ENCODE measurements around the gene ST3GAL5.

Gene ST3GAL5

DNA sequence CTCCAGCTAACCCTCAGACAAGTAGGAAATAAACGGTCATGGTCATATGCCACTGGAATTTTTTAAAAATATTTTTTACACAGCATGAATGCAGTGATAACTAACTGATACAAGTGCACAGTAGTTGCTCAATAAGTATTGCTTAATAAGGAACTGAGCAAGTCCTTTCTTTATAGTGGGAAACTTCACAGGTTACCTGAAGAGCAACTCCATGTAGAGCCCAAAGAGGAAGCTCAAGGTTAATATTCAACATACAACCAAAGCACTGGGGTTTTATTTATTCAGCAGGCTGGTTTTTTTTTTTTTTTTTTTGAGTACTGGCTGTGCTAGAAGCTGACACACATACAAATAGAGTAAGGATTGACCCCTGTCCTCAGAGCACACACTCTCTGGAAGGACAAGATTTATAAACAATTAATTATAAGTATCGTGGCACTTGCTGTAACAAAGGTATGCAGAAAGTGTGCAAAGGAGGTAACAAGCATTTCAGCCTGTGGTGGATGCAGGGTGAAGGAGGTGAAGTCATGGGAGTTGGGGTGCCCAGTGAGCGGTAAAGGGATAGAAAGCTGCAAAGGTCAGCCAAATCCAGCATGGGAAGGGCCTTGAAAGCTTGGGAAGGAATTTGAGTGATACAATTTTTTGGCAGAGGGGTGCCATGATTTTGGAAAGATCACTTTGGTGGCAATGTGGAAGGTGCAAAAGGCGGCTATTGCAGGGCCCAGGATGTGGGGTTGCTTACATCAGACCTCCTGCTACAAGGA is 82.3 kb downstream of the ST3GAL5 start:
- POLR2A ChIA-PET = no interaction called here
- CTCF ChIA-PET = interaction anchor here (1.3 to 5.1 kb wide), 5 partner anchors 8 to 273 kb away, joined by 3 to 23 read pairs (median 5); no protein-coding TSS in a partner anchor
- TF ChIP-seq CTCF (IDR thresholded peaks at IDR 0.05; ENCODE audit: control extremely low read depth, extremely low read depth, low read depth, missing control alignments) = no peak
- no peak for DNase-seq (ENCODE audit: extremely low spot score)

GRCh38 chr2:85804583-85804982 is 84.2 kb downstream of the ST3GAL5 start:
- ChIA-PET CTCF (interaction anchor here (0.8 to 5.1 kb wide), 6 partner anchors 9 to 76 kb away, joined by 3 to 23 read pairs (median 4); no protein-coding TSS in a partner anchor), POLR2A (no interaction called here)
- DNase-seq (ENCODE audit: extremely low spot score) = no peak
- TF ChIP-seq CTCF (IDR thresholded peaks at IDR 0.05; ENCODE audit: control extremely low read depth, extremely low read depth, low read depth, missing control alignments) = no peak

GRCh38 chr2:85803704-85804425 is 84.9 kb downstream of the ST3GAL5 start:
- CTCF ChIA-PET = interaction anchor here (0.8 to 5.1 kb wide), 5 partner anchors 10 to 75 kb away, joined by 3 to 23 read pairs (median 4); no protein-coding TSS in a partner anchor
- TF ChIP-seq CTCF (IDR thresholded peaks at IDR 0.05; ENCODE audit: control extremely low read depth, extremely low read depth, low read depth, missing control alignments) = no peak
- POLR2A ChIA-PET = no interaction called here
- no peak for DNase-seq (ENCODE audit: extremely low spot score)

DNA sequence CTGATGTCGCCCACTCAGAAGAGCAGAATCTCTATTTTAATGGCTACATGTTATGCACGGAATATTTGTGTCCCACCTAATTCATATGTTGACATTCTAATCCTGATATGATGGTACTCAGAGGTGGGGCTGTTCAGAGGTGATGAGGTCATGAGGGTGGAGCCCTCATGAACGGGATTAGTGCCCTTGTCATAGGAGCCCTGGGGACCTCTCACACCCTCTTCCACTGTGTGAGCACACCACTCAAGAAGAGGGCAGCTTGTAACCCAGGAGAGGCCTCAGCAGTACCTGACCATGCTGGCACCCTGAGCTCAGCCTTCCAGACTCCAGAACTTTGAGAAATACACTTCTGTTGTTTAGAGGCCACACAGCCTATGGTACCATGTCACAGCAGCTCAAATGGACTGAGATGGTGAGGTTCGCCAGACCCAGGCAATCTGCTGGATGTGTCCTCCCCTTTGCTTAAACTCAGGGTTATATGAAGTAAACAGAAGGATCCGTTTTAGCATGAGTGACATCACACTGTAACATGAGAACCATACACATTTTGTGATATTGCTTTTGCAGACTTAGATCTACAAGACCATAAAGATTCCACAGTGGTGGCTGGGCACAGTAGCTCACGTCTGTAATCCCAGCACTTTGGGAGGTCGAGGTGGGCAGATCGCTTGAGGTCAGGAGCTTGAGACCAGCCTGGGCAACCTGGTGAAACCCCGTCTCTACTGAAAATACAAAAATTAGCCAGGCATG is 86.3 kb downstream of the ST3GAL5 start:
- ChIA-PET POLR2A (no interaction called here), CTCF (interaction anchor here (1.0 to 5.1 kb wide), 7 partner anchors 11 to 277 kb away, joined by 3 to 23 read pairs (median 4); no protein-coding TSS in a partner anchor)
- no peak for DNase-seq (ENCODE audit: extremely low spot score)
- no peak for TF ChIP-seq CTCF (IDR thresholded peaks at IDR 0.05; ENCODE audit: control extremely low read depth, extremely low read depth, low read depth, missing control alignments)

DNA sequence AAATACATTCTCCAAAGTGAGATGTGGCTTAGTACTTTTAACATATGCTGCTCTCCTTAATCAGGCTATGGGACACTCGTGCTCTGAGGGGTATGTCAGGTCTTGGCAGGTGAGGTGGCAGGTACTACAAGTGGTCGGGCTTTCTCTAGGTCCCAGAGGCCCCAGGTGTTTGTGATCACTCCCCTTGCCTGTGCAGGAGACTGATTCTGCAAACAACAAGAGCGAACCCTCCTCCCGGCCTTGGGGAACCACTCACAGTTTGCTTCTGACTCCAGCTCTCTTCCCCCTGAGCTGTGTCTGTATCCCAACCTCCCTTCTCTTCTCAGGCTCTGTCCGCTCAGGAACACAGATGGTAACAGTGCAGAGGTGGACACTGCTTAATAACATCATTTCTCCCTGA is 86.9 kb downstream of the ST3GAL5 start:
- CTCF ChIA-PET = interaction anchor here (0.8 to 5.1 kb wide), 6 partner anchors 12 to 73 kb away, joined by 3 to 23 read pairs (median 4); no protein-coding TSS in a partner anchor
- no peak for DNase-seq (ENCODE audit: extremely low spot score)
- no peak for TF ChIP-seq CTCF (IDR thresholded peaks at IDR 0.05; ENCODE audit: control extremely low read depth, extremely low read depth, low read depth, missing control alignments)
- POLR2A ChIA-PET = no interaction called here

DNA sequence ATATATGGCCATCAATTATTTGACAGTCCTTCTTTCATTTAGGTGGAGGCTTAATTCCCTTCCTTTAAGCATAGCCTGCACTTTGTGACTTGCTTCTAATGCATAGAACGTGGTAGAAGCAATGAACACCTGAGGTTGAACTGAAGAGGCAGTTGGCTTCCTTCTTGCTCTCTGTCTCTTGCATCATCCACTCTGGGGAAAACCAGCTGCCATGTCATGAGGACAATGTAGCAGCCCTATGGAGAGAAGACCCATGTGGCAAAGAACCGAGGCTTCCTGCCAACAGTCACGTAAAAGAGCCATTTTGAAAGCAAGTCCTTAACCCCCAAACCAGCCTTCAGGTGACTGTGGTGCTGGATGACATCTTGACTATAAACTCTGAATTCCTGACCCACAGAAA is 88.2 kb downstream of the ST3GAL5 start:
- TF ChIP-seq CTCF (IDR thresholded peaks at IDR 0.05; ENCODE audit: control extremely low read depth, extremely low read depth, low read depth, missing control alignments) = no peak
- DNase-seq (ENCODE audit: extremely low spot score) = no peak
- ChIA-PET CTCF (interaction anchor here (1.3 to 4.8 kb wide), 2 partner anchors 13 to 28 kb away, joined by 3 to 23 read pairs; no protein-coding TSS in a partner anchor), POLR2A (no interaction called here)
